ENCODE data around the gene GPR35.

DNA sequence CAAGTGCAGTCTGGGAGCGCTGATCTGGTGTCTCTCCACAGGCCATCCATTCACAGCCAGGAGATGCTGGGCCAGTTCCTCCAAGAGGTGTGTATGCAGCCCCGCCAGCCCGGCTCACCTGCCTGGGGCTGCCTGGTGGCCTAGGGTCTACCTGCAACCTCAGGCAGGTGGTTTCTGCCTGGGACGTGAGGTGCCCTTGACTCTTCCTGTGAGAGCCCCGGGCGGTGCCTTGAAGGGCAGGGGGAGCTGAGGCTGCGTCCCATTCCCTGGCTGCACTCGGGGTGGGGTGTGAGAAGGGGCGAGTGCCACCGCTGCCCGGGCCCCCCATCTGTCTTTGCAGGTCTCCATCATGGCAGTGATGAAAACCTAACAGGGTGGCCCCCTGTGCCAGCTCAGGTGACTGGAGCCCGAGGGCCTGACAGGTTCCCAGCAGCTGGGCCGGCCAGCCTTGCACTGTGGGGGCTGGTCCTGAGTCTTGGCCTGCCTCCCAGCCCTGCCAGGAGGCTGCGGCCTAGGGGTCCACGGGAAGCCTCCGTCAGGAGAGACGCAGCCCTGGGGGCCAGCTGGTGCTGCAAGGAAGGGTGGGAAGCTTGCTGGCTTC, 26.9 kb upstream of the GPR35 start:
- TF ChIP-seq, protein P1, sequence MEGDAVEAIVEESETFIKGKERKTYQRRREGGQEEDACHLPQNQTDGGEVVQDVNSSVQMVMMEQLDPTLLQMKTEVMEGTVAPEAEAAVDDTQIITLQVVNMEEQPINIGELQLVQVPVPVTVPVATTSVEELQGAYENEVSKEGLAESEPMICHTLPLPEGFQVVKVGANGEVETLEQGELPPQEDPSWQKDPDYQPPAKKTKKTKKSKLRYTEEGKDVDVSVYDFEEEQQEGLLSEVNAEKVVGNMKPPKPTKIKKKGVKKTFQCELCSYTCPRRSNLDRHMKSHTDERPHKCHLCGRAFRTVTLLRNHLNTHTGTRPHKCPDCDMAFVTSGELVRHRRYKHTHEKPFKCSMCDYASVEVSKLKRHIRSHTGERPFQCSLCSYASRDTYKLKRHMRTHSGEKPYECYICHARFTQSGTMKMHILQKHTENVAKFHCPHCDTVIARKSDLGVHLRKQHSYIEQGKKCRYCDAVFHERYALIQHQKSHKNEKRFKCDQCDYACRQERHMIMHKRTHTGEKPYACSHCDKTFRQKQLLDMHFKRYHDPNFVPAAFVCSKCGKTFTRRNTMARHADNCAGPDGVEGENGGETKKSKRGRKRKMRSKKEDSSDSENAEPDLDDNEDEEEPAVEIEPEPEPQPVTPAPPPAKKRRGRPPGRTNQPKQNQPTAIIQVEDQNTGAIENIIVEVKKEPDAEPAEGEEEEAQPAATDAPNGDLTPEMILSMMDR (IDR thresholded peaks at IDR 0.05) = no peak
- no peak for TF ChIP-seq POLR2AphosphoS5 (IDR thresholded peaks at IDR 0.05)

Data from sigmoid colon (tissue), 4 donors.